Measurements from ENCODE around the gene RND3.

DNA sequence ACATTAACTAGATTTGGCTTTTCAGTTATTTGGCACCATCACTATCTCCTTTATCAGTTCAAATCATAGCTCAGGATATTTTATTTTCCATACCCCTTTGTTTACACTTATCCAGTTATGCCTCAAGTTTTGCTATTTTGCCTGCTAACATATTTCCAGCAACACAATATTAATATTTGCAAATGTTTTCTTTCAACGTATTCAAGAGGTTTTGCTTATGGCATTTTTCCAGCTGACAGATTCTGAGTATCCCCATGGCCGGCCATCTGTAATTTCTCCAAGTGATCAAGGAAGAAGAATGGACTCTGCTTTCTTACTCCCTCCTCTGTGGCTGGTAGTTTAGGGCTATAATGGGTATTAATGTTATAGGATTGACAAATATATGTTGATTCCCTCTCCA lies 49.4 kb downstream of the RND3 start:
- TF ChIP-seq POLR2AphosphoS5 (IDR thresholded peaks at IDR 0.05; ENCODE audit: low read depth, low read length) (no peak), POLR2A (IDR thresholded peaks at IDR 0.05; ENCODE audit: low read depth, low read length) (no peak), TAF1 (IDR thresholded peaks at IDR 0.05; ENCODE audit: low read depth, low read length) (no peak), SPI1 (IDR thresholded peaks at IDR 0.05; ENCODE audit: low read depth, low read length) (no peak), PAX5 (IDR thresholded peaks at IDR 0.05; ENCODE audit: insufficient read depth, low read length, severe bottlenecking) (no peak), POU2F2 (IDR thresholded peaks at IDR 0.05; ENCODE audit: low read depth, low read length) (no peak)
